A673 (cell line): Measurements from ENCODE around the gene SCUBE1. TPM values are rescaled to one million over a fixed set of nuclear protein-coding genes. Genes with fewer than 3 reads are reported as not detected.
A peak's percentile ranks its signal among the peaks of the same experiment; 100 is the strongest.

ENCODE experiments used
- BruUV-seq: library from RNA; stranded (reverse); fragments of 400-500 nt; replicated peaks from 2 replicates; lab custom pipeline; 2021; lab: Mats Ljungman, UMichigan
- CTCF ChIA-PET: fragments of 300-600 bp; sonication (Branson Sonifier 250); formaldehyde crosslinking; loops from one replicate; lab custom pipeline; 2022; ENCODE audit warnings: antibody characterized with exemption; lab: Charles Lee
- POLR2A ChIA-PET: fragments of 300-600 bp; sonication (Branson Sonifier 250); formaldehyde crosslinking; loops from one replicate; lab custom pipeline; 2022; ENCODE audit warnings: antibody characterized with exemption; ENCODE audit not compliant: low non-redundant PET; lab: Charles Lee
- DNase-seq: peaks from one replicate; pipeline ENCODE4 v3.0.0-alpha.2; 2015; ENCODE audit warnings: low spot score
- H3K27ac ChIP-seq: fragments of 200-600 bp; sonication (generic); 2 replicates; pipeline ENCODE4 v1.5.1; 2016; ENCODE audit warnings: mixed run types, low read depth, mild to moderate bottlenecking, mixed read lengths, antibody characterized with exemption, low read length; ENCODE audit not compliant: poor library complexity, severe bottlenecking
- H3K27me3 ChIP-seq: fragments of 200-600 bp; sonication (generic); replicated peaks from 2 replicates; pipeline ENCODE4 v1.6.1; 2017; ENCODE audit warnings: mixed run types, low read depth, mild to moderate bottlenecking, mixed read lengths, antibody characterized with exemption, low read length; ENCODE audit not compliant: insufficient read depth, poor library complexity
- H3K36me3 ChIP-seq: fragments of 200-600 bp; sonication (generic); 2 replicates; pipeline ENCODE4 v1.6.1; 2016; ENCODE audit warnings: mixed run types, mild to moderate bottlenecking, mixed read lengths, antibody characterized with exemption, low read length; ENCODE audit not compliant: insufficient read depth, poor library complexity, severe bottlenecking
- H3K4me1 ChIP-seq: fragments of 200-600 bp; sonication (generic); 2 replicates; pipeline ENCODE4 v1.6.1; 2017; ENCODE audit warnings: mixed run types, mild to moderate bottlenecking, mixed read lengths, antibody characterized with exemption, low read length; ENCODE audit not compliant: insufficient read depth, poor library complexity, severe bottlenecking
- H3K4me3 ChIP-seq: fragments of 200-600 bp; sonication (generic); 2 replicates; pipeline ENCODE4 v1.5.1; 2016; ENCODE audit warnings: low read depth, mixed run types, mild to moderate bottlenecking, mixed read lengths, low read length; ENCODE audit not compliant: poor library complexity, severe bottlenecking
- H3K9me3 ChIP-seq: fragments of 200-600 bp; sonication (generic); 2 replicates; pipeline ENCODE4 v1.6.1; 2016; ENCODE audit warnings: mixed run types, low read depth, mild to moderate bottlenecking, mixed read lengths, antibody characterized with exemption, low read length; ENCODE audit not compliant: poor library complexity, severe bottlenecking
- CTCF ChIP-seq: fragments of 300-800, 200-600 bp; sonication (generic); conservative IDR thresholded peaks from 2 replicates; pipeline ENCODE4 v1.5.1; 2017; ENCODE audit warnings: low read depth, mild to moderate bottlenecking, antibody characterized with exemption, low read length, moderate library complexity, mixed read lengths
- EZH2 ChIP-seq: fragments of 200-600 bp; sonication (generic); IDR thresholded peaks from 2 replicates; pipeline ENCODE4 v1.6.1; 2017; ENCODE audit warnings: borderline replicate concordance, low read depth, mild to moderate bottlenecking, mixed read lengths, antibody characterized with exemption, low read length; ENCODE audit not compliant: poor library complexity, severe bottlenecking
- intact Hi-C: fragments of 100-400 bp; cut with micrococcal nuclease; formaldehyde crosslinking; loops from one replicate; pipeline ENCODE4 v1.10.0; 2022; ENCODE audit not compliant: unreplicated experiment
- total RNA-seq: library from RNA; stranded (reverse); gene quantifications from 2 replicates; pipeline ENCODE4 v1.2.3, GENCODE V29; 2021

Gene SCUBE1
- total RNA-seq, 1 experiment from 2014 or later: 0.24 TPM

- TF ChIP-seq EZH2: no peak
- TF ChIP-seq CTCF: no peak
- Histone ChIP-seq H3K4me1 (peaks cover 13% of the 10 kb centered on the region), H3K9me3 (no peaks in the 10 kb centered on the region), H3K4me3 (no peak overlapping the region), H3K27ac (no peak overlapping the region), H3K36me3 (no peaks in the 10 kb centered on the region), H3K27me3 (no peaks in the 10 kb centered on the region)
- intact Hi-C loops: no loop called here
- POLR2A ChIA-PET: interaction anchor here (0.6 kb wide), 1 partner anchor 405 kb away, joined by 31 read pairs; no protein-coding TSS in a partner anchor
- BruUV-seq: no TSS peak
- DNase-seq: peak; percentile 41
- CTCF ChIA-PET: no interaction called here
Observed at GRCh38 chr22:43227239-43227630, 115.9 kb downstream of the SCUBE1 start.

DNA sequence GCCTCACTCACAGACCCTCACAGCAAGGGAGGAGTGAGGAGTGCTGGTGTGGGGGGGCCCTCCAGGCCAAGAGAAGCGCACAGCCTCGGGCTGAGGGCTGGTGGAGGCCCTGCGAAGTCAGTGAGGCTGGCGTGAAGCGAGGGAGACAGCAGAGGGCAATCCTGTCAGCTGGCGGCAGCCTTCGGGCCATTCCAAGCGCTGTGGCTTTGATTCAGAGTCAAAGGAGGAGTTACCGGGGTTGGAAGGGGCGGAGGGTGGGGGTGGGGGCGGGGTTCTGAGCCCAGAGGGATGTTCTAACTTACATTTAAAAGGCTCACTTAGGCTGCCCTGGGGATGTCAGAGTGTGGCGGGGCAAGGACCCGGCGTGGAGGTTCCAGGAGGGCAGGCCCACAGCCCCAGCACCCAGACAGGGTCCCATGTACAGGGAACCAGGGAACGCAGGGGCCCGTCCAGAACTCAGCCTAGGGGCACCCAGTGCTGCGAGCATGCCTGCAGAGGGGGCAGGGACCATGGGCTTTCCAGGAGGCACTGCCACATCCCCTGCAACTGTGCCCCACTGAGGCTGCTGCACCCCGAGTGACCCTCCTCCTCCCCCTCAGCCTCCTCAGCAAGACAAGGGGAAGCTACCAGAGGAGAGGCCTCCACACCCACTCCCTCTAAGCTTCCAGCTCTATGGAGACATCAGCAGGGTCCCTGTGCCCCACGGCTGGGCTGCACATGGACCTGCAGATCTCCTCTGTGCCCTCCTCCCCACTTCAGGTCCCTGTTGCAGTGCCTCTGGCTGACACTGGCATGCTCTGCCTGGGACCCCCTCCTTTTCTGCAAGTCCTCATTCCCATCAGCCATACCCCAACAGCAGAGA, 116.6 kb downstream of the SCUBE1 start:
- TF ChIP-seq CTCF (no peak), EZH2 (no peak)
- no peaks in the 10 kb centered on the region for H3K27me3 ChIP-seq
- BruUV-seq: no TSS peak
- no peaks in the 10 kb centered on the region for H3K9me3 ChIP-seq
- intact Hi-C loops: no loop called here
- DNase-seq: no peak
- no peak overlapping the region for H3K4me3 ChIP-seq
- no peak overlapping the region for H3K27ac ChIP-seq
- POLR2A ChIA-PET: interaction anchor here (0.6 kb wide), 1 partner anchor 404 kb away, joined by 31 read pairs; no protein-coding TSS in a partner anchor
- peaks cover 13% of the 10 kb centered on the region for H3K4me1 ChIP-seq
- H3K36me3 ChIP-seq: no peaks in the 10 kb centered on the region
- CTCF ChIA-PET: no interaction called here

DNA sequence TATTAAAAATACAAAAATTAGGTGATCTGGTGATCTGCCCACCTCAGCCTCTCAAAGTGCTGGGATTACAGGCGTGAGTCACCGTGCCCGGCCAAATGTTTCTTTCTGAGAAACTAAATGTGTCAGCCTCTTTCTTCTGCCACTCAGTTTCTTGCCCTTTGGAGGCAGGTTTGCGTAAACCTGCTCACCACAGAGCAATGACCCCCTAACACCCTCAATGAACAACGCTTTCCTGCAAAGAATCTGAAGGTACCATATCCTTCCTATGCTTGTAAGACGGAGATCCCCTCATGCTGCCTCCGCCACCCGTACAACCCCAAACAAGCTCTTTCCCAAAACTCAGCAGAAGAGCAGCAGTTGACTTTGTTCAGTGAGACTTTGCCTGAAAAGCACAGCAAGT, 117.6 kb downstream of the SCUBE1 start:
- Histone ChIP-seq H3K36me3 (no peaks in the 10 kb centered on the region), H3K4me3 (no peak overlapping the region), H3K27me3 (no peaks in the 10 kb centered on the region), H3K9me3 (no peaks in the 10 kb centered on the region), H3K27ac (no peak overlapping the region), H3K4me1 (peaks cover 13% of the 10 kb centered on the region)
- ChIA-PET POLR2A (no interaction called here), CTCF (no interaction called here)
- DNase-seq: no peak
- intact Hi-C loops: no loop called here
- TF ChIP-seq CTCF (no peak), EZH2 (no peak)
- BruUV-seq: no TSS peak
